HG03565 (cell line): ENCODE results near the gene SPINDOC.
A peak's percentile ranks its signal among the peaks of the same experiment; 100 is the strongest.
"Not testable (repeated sequence)": the region's sequence is repeated elsewhere in the genome, so short reads cannot be mapped to it uniquely, and the experiment has no call there.

Source experiments
- ATAC-seq: cut with Tn5 transposase; IDR thresholded peaks from one replicate; pipeline ENCODE4 v1.9.1; 2021; ENCODE audit warnings: mild to moderate bottlenecking, moderate library complexity; ENCODE audit not compliant: unreplicated experiment

The SPINDOC gene

DNA sequence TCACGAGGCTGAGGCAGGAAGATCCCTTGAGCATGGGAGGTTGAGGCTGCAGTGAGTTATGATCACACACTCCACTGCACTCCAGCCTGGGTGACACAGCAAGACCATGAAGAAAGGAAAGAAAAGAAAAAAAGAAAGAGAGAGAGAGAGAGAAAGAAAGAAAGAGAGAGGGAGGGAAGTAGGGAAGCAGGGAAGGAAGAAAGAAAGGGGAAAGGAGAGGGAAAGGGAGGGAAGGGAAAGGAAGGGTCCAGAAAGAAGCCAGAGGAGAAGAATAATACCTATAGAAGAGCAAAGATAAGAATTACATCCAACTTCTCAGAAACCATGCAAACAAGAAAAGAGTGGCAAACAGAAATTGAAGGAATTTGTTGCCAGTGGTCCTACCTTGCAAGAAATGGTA, 27.4 kb upstream of the SPINDOC start:
- no peak for ATAC-seq

GRCh38 chr11:63791495-63792167, 21.6 kb upstream of the SPINDOC start:
- ATAC-seq, result no peak

DNA sequence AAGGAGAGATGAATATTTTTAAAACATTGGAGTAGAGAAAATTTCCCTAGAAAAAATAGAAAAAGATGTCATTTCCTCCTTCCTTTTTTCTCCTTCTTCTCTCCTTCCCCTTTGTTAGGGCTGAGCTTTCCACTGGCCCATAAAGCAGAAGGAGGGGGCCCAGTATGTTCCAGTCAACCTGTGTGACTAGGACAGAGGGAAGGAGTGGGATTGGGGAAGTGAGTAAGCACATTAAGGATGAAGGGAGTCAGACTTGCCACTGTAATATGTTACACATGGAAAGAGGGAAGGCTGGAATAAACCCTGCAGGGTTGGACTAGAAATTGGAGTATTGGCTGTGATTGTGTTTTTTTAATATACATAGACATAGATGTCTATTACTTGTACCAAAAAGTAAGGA, 20.1 kb upstream of the SPINDOC start:
- ATAC-seq, result no peak

DNA sequence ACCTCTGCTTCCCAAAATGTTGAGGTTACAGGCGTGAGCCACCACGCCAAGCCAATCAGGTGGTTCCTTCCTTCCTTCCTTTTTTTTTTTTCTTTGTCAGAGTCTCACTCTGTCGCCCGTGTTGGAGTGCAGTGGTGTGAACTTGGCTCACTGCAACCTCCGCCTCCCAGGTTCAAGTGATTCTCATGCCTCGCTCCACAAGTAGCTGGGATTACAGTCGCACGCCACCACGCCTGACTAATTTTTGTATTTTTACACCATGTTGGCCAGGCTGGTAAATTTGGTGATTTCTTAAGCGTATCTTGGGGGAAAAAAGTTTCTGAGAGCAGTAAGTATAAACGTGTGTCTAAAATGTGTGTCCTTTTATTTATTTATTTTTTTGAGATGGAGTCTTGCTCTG, 18.2 kb upstream of the SPINDOC start:
- ATAC-seq, result no peak

- no peak for ATAC-seq
These were observed 12.3 kb upstream of the SPINDOC start for GRCh38 chr11:63800921-63801320.

GRCh38 chr11:63802637-63803414, 10.4 kb upstream of the SPINDOC start:
- ATAC-seq, result no peak

DNA sequence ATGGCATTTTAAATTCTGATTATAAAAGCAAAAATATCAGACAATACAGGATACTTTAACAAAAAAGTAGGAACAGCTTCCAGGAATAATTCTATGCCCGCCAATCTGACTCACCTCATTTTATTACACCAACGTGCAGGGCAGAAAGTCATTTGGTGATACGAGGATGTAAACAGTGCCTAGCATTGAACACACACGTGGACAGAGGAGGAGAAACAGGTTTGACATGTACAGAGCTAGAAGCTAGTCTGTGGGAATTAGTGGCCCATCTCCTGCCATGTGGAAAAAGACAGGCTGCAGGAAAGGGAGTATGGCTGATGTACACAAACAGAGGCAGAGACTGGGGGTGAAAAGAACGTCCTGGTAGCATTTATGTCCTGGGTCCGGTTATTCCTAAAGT, 9.0 kb upstream of the SPINDOC start:
- no peak for ATAC-seq

DNA sequence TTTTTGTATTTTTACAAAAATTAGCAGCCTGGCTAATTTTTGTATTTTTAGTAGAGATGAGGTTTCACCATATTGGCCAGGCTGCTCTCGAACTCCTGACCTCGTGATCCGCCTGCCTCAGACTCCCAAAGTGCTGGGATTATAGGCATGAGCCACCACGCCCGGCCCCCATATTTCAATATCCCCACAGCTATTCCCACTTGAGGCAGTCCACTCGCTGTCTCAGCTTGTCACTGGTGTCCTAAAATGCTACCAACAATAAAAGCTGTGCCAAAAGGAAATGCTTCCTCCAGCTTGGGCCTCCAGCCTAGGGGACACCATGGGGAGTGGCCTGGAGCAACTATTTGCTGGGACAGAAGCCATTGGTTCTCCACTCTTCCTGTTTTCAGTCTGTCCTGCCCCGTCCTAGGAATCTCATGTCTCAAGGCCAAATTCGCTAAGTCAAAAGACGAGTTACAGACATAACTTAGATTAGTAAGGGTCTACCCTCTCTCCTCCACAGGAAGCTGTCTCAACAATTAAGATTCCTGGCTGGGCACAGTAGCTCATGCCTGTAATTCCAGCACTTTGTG, 7.3 kb upstream of the SPINDOC start:
- no peak for ATAC-seq

DNA sequence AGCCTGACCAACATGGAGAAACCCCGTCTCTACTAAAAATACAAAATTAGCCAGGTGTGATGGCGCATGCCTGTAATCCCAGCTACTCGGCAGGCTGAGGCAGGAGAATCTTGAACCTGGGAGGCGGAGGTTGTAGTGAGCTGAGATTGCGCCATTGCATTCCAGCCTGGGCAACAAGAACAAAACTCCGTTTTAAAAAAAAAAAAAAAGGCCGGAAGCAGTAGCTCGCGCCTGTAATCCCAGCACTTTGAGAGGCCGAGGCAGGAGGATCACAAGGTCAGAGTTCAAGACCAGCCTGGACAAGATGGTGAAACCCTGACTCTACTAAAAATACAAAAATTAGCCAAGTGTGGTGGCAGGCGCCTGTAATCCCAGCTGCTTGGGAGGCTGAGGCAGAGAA, 2.9 kb upstream of the SPINDOC start:
- not testable (repeated sequence) for ATAC-seq

DNA sequence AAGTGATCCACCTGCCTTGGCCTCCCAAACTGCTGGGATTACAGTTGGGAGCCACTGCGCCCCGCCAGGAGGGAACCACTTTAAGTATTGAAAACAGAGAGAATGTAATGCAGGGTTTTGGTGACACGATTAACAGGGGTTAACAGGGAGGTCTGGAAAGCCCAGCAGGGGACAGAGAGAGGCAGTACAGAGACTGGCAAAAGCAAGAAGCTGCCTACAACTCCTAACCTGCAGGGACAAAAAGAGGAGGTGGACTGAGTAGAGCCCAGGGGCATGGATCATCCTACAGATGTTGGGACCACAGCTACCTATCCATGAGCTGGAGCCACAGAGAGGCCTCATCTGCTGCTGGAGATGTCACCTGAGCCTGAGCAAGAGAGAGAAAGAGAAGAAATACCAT, 1.7 kb upstream of the SPINDOC start:
- no peak for ATAC-seq

DNA sequence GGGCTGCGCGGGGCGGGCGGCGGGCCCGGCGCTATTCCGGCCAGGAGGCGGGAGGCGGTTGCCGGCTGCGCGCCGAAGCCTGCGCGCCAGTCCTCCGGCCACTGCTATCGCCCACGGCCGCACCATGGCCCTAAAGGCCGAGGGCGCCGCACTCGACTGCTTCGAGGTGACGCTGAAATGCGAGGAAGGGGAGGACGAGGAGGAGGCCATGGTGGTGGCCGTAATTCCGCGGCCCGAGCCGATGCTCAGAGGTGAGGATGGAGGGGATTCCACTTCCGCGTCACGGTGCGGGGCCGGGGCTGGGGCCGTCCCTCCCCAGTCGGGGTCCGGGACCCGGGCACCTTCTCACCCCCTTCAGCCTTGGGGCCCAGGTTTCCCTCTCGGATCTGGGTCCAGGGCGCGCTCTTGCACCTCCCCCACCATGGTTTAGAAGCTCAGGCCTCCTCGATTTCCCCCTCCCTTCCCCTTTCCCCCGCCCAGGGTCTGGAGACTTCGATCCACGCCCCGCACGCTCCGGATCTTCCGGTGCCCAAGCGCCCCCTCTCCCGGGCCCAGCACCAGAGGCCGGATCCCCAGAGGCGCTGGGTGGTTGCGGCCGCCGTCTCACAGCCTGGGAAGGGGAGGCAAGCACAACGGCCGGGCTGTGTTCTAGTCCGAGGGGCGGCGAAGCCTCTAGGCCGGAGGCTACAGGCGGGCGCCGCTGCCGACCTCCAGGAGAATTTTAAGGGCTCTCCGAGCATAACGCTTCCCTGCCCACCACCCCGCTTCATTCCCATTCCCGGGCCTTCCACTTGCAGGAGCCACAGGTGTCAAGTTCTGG, 517 bp downstream of the SPINDOC start:
- peak; percentile 38 for ATAC-seq

GRCh38 chr11:63814383-63814736, 1.1 kb downstream of the SPINDOC start:
- no peak for ATAC-seq

DNA sequence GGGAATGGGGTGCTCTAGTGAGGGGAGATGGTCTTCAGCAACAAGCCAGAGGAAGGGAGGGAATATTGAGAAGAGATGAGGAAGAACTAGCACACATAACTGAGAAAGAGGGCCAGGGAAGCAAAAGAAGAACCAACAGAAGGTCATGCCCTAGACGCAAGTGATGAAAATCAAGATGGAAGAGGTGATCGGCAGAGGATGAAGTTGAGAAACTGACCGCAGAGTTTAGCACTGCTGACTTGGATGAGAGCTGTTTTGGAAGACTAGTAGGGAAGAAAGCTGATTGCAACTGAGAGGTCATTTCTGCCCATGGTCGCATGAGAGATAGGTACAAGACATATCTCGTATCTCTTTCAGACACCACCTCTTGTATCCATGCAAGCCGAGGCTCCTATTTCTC, 2.9 kb downstream of the SPINDOC start:
- ATAC-seq, result no peak

- no peak for ATAC-seq
These were observed 3.5 kb downstream of the SPINDOC start for GRCh38 chr11:63816732-63817131.

DNA sequence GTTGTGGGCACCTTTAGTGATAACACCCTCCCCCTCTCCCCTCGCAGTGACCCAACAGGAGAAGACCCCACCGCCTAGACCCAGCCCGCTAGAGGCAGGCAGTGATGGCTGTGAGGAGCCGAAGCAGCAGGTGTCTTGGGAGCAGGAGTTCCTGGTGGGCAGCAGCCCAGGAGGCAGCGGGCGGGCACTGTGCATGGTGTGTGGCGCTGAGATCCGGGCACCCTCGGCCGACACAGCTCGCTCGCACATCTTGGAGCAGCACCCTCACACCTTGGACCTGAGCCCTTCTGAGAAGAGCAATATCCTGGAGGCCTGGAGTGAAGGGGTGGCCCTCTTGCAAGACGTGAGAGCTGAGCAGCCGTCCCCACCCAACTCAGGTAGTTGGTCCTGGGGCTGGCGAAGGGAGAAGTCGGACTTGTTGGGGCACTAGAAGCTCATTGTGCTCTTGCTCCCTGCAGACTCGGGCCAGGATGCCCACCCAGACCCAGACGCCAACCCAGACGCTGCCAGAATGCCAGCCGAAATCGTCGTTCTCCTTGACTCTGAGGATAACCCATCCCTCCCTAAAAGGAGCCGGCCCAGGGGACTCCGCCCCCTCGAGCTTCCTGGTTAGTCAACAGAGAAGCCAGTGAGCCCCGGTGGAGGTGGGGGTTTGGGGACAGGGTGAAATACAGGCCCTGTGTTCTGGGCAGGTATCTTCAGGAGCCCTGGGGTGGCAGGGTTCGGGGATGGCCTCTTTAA, 4.7 kb downstream of the SPINDOC start:
- ATAC-seq, result no peak

DNA sequence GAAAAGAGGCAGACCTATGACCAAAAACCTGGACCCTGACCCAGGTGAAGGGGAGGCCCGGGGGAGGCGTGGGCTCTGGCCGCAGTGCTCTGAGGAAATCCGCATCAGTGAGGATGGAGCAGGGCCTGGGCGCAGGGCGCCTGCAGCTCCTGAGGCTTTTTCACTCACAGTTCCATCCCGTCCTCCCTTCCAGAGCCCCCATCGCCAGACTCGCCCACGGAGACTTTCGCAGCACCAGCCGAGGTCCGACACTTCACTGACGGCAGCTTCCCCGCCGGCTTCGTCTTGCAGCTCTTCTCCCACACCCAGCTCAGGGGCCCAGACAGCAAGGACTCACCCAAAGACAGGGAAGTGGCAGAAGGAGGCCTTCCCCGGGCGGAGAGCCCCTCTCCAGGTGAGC, 5.4 kb downstream of the SPINDOC start:
- ATAC-seq, result no peak

- no peak for ATAC-seq
These were observed 8.2 kb downstream of the SPINDOC start for GRCh38 chr11:63821411-63821810.

GRCh38 chr11:63826471-63827190, 13.4 kb downstream of the SPINDOC start:
- ATAC-seq, result no peak

DNA sequence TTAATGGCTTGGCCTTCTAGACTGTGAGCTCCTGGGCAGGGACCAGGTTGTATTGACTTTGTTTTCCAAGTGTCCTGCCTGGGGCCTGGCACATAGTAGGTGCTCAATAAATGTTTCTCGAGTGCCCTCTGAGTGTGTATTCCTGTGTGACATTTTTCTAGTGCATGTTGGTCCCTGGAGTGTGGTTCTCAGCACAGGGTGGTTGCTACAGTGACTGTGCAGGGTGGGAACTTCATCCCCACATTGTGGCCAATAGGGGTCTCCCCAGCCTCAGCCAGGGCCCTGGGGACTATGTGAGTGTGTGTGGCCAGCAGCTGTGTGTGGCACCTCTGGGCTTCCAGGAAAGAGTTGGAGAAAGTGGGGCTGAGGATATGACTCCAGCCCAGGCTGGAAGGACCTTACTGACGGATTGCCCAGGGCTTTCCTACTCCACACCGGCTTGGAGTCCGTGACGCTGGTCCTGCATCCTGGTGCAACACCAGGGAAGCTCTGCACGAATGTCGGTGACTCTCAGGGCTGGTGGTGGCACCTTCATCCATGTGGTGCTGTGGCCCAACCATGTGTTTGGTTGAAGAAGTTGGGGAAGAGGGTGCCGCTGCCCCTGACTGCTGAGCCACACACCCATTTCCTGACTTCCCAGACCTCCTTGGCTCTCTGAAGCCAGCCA, 16.7 kb downstream of the SPINDOC start:
- ATAC-seq, result no peak

- no peak for ATAC-seq
These were observed 18.1 kb downstream of the SPINDOC start for GRCh38 chr11:63831326-63831725.
